ENCODE results near the gene MAT2A.
A peak's percentile ranks its signal among the peaks of the same experiment; 100 is the strongest.

MAT2A gene

GRCh38 chr2:85577386-85578242, 38.6 kb downstream of the MAT2A start, which contains the start of gene VAMP8:
VAMP8 (plus strand) TSS chr2:85577586; CDS start chr2:85577647, 61 bp downstream.
- ATAC-seq (ENCODE audit: low read depth) (peak; percentile 97), DNase-seq (ENCODE audit: low spot score) (peak; percentile 89)
- no peaks in the 10 kb centered on the region for H3K27me3 ChIP-seq (ENCODE audit: insufficient read depth, poor library complexity, severe bottlenecking)
- peak within 1 kb of the TSS; percentile 41 for H3K4me3 ChIP-seq (ENCODE audit: severe bottlenecking)
- no peak for TF ChIP-seq CTCF (IDR thresholded peaks at IDR 0.05; ENCODE audit: poor library complexity, severe bottlenecking)
- no peaks in the 10 kb centered on the region for H3K9me3 ChIP-seq (ENCODE audit: severe bottlenecking)
- H3K4me1 ChIP-seq (ENCODE audit: insufficient read depth, poor library complexity, severe bottlenecking) = peaks cover 12% of the 10 kb centered on the region
- H3K36me3 ChIP-seq (ENCODE audit: low read depth) = peaks cover 18% of the 10 kb centered on the region
- H3K27ac ChIP-seq (ENCODE audit: poor library complexity, severe bottlenecking) = peak within 1 kb of the TSS; percentile 51

- H3K36me3 ChIP-seq (ENCODE audit: low read depth) = peaks cover 18% of the 10 kb centered on the region
- peak overlapping the region; percentile 41 for H3K4me3 ChIP-seq (ENCODE audit: severe bottlenecking)
- DNase-seq (ENCODE audit: low spot score) (no peak), ATAC-seq (ENCODE audit: low read depth) (peak; percentile 26; the same call in 1 of the 3 replicates)
- H3K9me3 ChIP-seq (ENCODE audit: severe bottlenecking) = no peaks in the 10 kb centered on the region
- TF ChIP-seq CTCF (IDR thresholded peaks at IDR 0.05; ENCODE audit: poor library complexity, severe bottlenecking) = no peak
- no peaks in the 10 kb centered on the region for H3K27me3 ChIP-seq (ENCODE audit: insufficient read depth, poor library complexity, severe bottlenecking)
- H3K4me1 ChIP-seq (ENCODE audit: insufficient read depth, poor library complexity, severe bottlenecking) = peaks cover 12% of the 10 kb centered on the region
- H3K27ac ChIP-seq (ENCODE audit: poor library complexity, severe bottlenecking) = peak overlapping the region; percentile 51
Observed at GRCh38 chr2:85578243-85579180, 39.5 kb downstream of the MAT2A start.

- TF ChIP-seq CTCF (IDR thresholded peaks at IDR 0.05; ENCODE audit: poor library complexity, severe bottlenecking) = no peak
- no peak for DNase-seq (ENCODE audit: low spot score)
- no peak for ATAC-seq (ENCODE audit: low read depth)
- H3K27ac ChIP-seq (ENCODE audit: poor library complexity, severe bottlenecking) = no peak overlapping the region
- H3K9me3 ChIP-seq (ENCODE audit: severe bottlenecking) = no peaks in the 10 kb centered on the region
- H3K4me3 ChIP-seq (ENCODE audit: severe bottlenecking) = no peak overlapping the region
- peaks cover 18% of the 10 kb centered on the region for H3K36me3 ChIP-seq (ENCODE audit: low read depth)
- peaks cover 12% of the 10 kb centered on the region for H3K4me1 ChIP-seq (ENCODE audit: insufficient read depth, poor library complexity, severe bottlenecking)
- no peaks in the 10 kb centered on the region for H3K27me3 ChIP-seq (ENCODE audit: insufficient read depth, poor library complexity, severe bottlenecking)
Observed at GRCh38 chr2:85579266-85579935, 40.4 kb downstream of the MAT2A start.

GRCh38 chr2:85580206-85580605, 41.2 kb downstream of the MAT2A start:
- Histone ChIP-seq H3K36me3 (ENCODE audit: low read depth) (peaks cover 18% of the 10 kb centered on the region), H3K9me3 (ENCODE audit: severe bottlenecking) (no peaks in the 10 kb centered on the region), H3K4me3 (ENCODE audit: severe bottlenecking) (no peak overlapping the region), H3K27ac (ENCODE audit: poor library complexity, severe bottlenecking) (no peak overlapping the region), H3K4me1 (ENCODE audit: insufficient read depth, poor library complexity, severe bottlenecking) (peaks cover 18% of the 10 kb centered on the region), H3K27me3 (ENCODE audit: insufficient read depth, poor library complexity, severe bottlenecking) (no peaks in the 10 kb centered on the region)
- DNase-seq (ENCODE audit: low spot score) = no peak
- TF ChIP-seq CTCF (IDR thresholded peaks at IDR 0.05; ENCODE audit: poor library complexity, severe bottlenecking) = no peak
- ATAC-seq (ENCODE audit: low read depth) = no peak
